Esophagus muscularis mucosa (tissue), 4 donors: Measurements from ENCODE around the gene DEGS1. TPM values are rescaled to one million over a fixed set of nuclear protein-coding genes. Genes with fewer than 3 reads are reported as not detected.

Experiments
- DNase-seq: peaks from one replicate; pipeline ENCODE4 v3.0.0-alpha.2; 2017; ENCODE audit errors: extremely low spot score
- H3K27ac ChIP-seq, 4 donors: fragments of 200-600 bp; sonication (generic); replicated peaks in 1 of 4; 1 replicate in 3 of 4; 2 replicates in 1 of 4; pipeline ENCODE4 v1.5.1; 2016 to 2019; ENCODE audit warnings: mild to moderate bottlenecking in 1 of 4
- H3K27me3 ChIP-seq, 4 donors: fragments of 200-600 bp; sonication (generic); one replicate each; pipeline versions ENCODE4 v1.5.1 to v1.6.0; 2016 to 2019
- H3K36me3 ChIP-seq, 4 donors: fragments of 200-600 bp; sonication (generic); one replicate each; pipeline ENCODE4 v1.5.1; 2016 to 2019
- H3K4me1 ChIP-seq, 4 donors: fragments of 200-600 bp; sonication (generic); one replicate each; pipeline ENCODE4 v1.5.1; 2016 to 2019
- H3K4me3 ChIP-seq, 4 donors: fragments of 200-600 bp; sonication (generic); 1 replicate in 2 of 4; 2 replicates in 2 of 4; pipeline ENCODE4 v1.5.1; 2016 to 2019; ENCODE audit warnings: mild to moderate bottlenecking in 4 of 4, moderate library complexity in 1 of 4
- H3K9me3 ChIP-seq, 4 donors: fragments of 200-600 bp; sonication (generic); 1 replicate in 3 of 4; 2 replicates in 1 of 4; pipeline ENCODE4 v1.5.1; 2016 to 2019
- EP300 ChIP-seq: sonication (generic); formaldehyde crosslinking; IDR thresholded peaks from one replicate; pipeline ENCODE4 v1.6.1; 2017; ENCODE audit warnings: antibody characterized with exemption
- POLR2A ChIP-seq: fragments of 450-650 bp; IDR thresholded peaks from one replicate; pipeline ENCODE4 v1.6.1; 2017; ENCODE audit warnings: antibody characterized with exemption, moderate library complexity, mild to moderate bottlenecking, low read depth
- POLR2AphosphoS5 ChIP-seq, 2 donors: sonication (generic); formaldehyde crosslinking; IDR thresholded peaks; one replicate each; pipeline ENCODE4 v1.6.1; 2017; ENCODE audit warnings: antibody characterized with exemption in 2 of 2
- WGBS: methylation state at CpG from one replicate; pipeline ENCODE4 v1.1.5; 2018; 5-methylcytosine and 5-hydroxymethylcytosine counted together
- intact Hi-C: fragments of 100-400 bp; cut with DNase I; formaldehyde crosslinking; loops from one replicate; pipeline ENCODE4 v1.15.1; 2023
- total RNA-seq, 4 donors: library from RNA; depleted of rRNA; stranded (reverse); fragments of >200 nt; gene quantifications; one replicate each; pipeline versions ENCODE4 v1.1.0 to v1.2.1, GENCODE V29; 2016
- TF ChIP-seq, protein P1 (sequence below), 3 experiments: fragments of 200-600 bp in 2 of 3; fragments of 450-650 bp in 1 of 3; sonication (generic) in 2 of 3; IDR thresholded peaks; one replicate each; pipeline ENCODE4 v1.5.1; 2017 to 2019; ENCODE audit warnings: antibody characterized with exemption in 3 of 3, mild to moderate bottlenecking in 2 of 3, moderate library complexity in 1 of 3

DEGS1 gene
- total RNA-seq, 4 donors from 2014 or later, result 117 to 152 (median 124) TPM

DNA sequence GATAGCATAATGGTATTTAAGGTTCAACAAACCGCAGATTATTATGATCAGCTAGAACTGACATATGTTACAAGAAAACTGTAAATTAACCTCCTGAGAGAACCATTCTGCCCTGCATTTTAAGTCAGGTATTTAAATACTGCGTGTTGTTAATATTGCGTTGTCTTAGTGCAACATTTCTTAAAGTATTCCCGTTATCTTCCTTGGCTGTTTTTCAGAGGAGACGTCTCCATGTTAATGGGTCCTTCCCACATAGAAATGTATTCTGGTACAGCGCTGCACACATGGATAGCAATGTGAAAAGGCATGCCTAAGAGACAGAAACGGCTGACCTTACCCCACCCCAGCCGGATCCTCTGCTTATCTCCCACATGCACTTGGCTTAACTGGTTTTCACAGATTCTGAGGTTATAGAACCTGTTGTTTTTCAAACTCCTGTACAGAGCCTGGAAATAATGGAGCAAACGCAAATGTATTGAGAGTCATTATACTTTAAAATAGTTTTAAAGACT lies 22.8 kb upstream of the DEGS1 start:
- Histone ChIP-seq H3K27ac (no peak overlapping the region), H3K4me1 (no peaks in the 10 kb centered on the region), H3K4me3 (no peak overlapping the region), H3K9me3 (no peaks in the 10 kb centered on the region), H3K36me3 (peaks cover 19 to 69% (median 47%) of the 10 kb centered on the region in 4 donors), H3K27me3 (no peaks in the 10 kb centered on the region)
- 93% methylated on average over 9 of the region's 9 CpGs for WGBS
- TF ChIP-seq, protein P1, sequence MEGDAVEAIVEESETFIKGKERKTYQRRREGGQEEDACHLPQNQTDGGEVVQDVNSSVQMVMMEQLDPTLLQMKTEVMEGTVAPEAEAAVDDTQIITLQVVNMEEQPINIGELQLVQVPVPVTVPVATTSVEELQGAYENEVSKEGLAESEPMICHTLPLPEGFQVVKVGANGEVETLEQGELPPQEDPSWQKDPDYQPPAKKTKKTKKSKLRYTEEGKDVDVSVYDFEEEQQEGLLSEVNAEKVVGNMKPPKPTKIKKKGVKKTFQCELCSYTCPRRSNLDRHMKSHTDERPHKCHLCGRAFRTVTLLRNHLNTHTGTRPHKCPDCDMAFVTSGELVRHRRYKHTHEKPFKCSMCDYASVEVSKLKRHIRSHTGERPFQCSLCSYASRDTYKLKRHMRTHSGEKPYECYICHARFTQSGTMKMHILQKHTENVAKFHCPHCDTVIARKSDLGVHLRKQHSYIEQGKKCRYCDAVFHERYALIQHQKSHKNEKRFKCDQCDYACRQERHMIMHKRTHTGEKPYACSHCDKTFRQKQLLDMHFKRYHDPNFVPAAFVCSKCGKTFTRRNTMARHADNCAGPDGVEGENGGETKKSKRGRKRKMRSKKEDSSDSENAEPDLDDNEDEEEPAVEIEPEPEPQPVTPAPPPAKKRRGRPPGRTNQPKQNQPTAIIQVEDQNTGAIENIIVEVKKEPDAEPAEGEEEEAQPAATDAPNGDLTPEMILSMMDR (IDR thresholded peaks at IDR 0.05), result no peak
- no peak for TF ChIP-seq POLR2AphosphoS5 (IDR thresholded peaks at IDR 0.05)
- TF ChIP-seq EP300, result no peak
- TF ChIP-seq POLR2A, result no peak
- intact Hi-C loops, result no loop called here
- DNase-seq, result no peak

DNA sequence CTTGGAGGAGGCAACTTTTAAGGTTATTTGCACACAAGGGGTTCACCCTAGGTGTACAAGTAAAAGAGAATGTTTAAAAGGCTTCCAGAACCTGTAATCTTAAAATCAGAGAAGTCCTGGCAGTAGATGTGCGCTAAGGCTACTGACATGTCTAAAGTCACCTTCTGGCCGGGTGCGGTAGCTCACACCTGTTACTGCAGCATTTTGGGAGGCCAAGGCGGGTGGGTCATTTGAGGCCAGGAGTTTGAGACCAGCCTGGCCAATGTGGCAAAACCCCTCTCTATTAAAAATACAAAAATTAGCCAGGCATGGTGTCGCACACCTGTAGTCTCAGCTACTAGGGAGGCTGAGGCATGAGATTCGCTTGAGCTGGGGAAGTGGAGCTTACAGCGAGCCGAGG lies 20.3 kb upstream of the DEGS1 start:
- no peaks in the 10 kb centered on the region for H3K4me1 ChIP-seq
- TF ChIP-seq, protein P1 (IDR thresholded peaks at IDR 0.05), result no peak
- DNase-seq, result no peak
- WGBS, result 98% methylated on average over 8 of the region's 8 CpGs
- no peak overlapping the region for H3K4me3 ChIP-seq
- no peak overlapping the region for H3K27ac ChIP-seq
- no peaks in the 10 kb centered on the region for H3K9me3 ChIP-seq
- intact Hi-C loops, result no loop called here
- peaks cover 12 to 44% (median 24%) of the 10 kb centered on the region in 4 donors for H3K36me3 ChIP-seq
- no peaks in the 10 kb centered on the region for H3K27me3 ChIP-seq

DNA sequence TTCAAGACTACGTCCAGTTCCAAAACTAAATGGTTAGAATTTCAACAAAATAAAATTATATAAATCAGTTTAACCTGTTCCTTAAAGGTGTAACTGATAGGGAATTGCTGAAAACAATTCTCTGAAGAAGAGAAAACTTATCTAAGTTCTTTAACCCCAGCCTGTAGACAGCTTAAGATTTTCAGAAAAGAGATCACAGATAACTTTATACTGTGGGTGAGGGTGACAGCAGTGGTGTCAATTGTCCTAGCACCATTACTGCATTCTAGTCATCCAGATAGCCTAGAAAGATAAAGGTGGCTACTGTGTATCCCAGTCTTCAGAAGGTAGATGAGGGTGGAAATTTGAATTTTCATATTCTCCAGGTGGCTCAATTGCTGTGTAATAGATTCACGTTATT lies 19.7 kb upstream of the DEGS1 start:
- H3K4me1 ChIP-seq, result peaks cover 0 to 2% (median under 1%) of the 10 kb centered on the region in 4 donors
- peaks cover 6 to 39% (median 19%) of the 10 kb centered on the region in 4 donors for H3K36me3 ChIP-seq
- no peak for DNase-seq
- H3K9me3 ChIP-seq, result no peaks in the 10 kb centered on the region
- H3K4me3 ChIP-seq, result no peak overlapping the region
- H3K27me3 ChIP-seq, result no peaks in the 10 kb centered on the region
- intact Hi-C loops, result no loop called here
- TF ChIP-seq, protein P1 (IDR thresholded peaks at IDR 0.05), result no peak
- no peak for TF ChIP-seq POLR2AphosphoS5 (IDR thresholded peaks at IDR 0.05)
- TF ChIP-seq POLR2A, result no peak
- no peak for TF ChIP-seq EP300
- 62% methylated on average over 2 of the region's 2 CpGs for WGBS
- no peak overlapping the region for H3K27ac ChIP-seq

DNA sequence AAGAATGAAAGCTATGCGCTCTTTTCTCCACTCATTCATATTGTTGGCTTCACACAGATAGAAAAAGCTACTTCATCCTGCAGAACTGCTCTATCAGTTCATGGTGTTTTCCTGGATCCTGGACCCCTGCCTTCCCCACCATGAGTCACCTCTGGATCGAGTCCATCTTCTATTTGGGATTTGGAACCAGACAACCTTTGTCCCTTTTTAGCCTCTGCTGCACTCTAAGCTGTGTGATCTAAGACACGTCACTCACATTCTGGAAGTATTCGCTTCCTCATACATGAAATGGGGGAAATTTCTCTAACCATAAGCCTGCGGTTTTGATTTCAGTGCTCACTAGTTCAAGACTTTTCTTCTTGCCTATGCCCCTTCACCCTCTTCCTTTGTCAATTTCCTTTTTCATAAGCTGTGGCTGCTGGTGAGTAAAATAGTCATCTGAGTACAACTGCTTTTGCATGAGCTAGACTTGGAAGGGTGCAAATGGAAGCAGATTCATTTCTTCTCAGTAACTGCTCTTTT lies 14.1 kb upstream of the DEGS1 start:
- peak overlapping the region in 2 of 4 donors; percentile 1 to 4 for H3K27ac ChIP-seq
- WGBS, result 25% methylated on average over 5 of the region's 5 CpGs

More for the DNA sequence above, 14.1 kb upstream of the DEGS1 start:
- intact Hi-C loops, result no loop called here
- Histone ChIP-seq H3K27me3 (no peaks in the 10 kb centered on the region), H3K4me1 (peaks cover 7 to 13% (median 10%) of the 10 kb centered on the region in 4 donors), H3K36me3 (no peaks in the 10 kb centered on the region), H3K4me3 (no peak overlapping the region), H3K9me3 (no peaks in the 10 kb centered on the region)
- TF ChIP-seq, protein P1 (IDR thresholded peaks at IDR 0.05), result no peak
- TF ChIP-seq POLR2AphosphoS5 (IDR thresholded peaks at IDR 0.05), result peak in 1 of 2 donors; percentile 15
- no peak for DNase-seq
